K562 (cell line): Measurements from ENCODE around the gene SPHK1. TPM values are rescaled to one million over a fixed set of nuclear protein-coding genes. Genes with fewer than 3 reads are reported as not detected.

Experiments used
- BCOR ChIP-seq: fragments of 450-650 bp; IDR thresholded peaks from 2 replicates; pipeline ENCODE4 v1.6.1; 2016
- BRD9 ChIP-seq: fragments of 450-650 bp; IDR thresholded peaks from 2 replicates; pipeline ENCODE4 v1.6.1; 2018; ENCODE audit warnings: low read depth; ENCODE audit not compliant: partially characterized antibody
- C11orf30 ChIP-seq: fragments of 450-650 bp; IDR thresholded peaks from 2 replicates; pipeline ENCODE4 v1.6.1; 2016; ENCODE audit warnings: low read depth, mild to moderate bottlenecking
- CHD2 ChIP-seq: IDR thresholded peaks from 2 replicates; pipeline ENCODE4 v1.6.1; 2011; ENCODE audit warnings: low read depth, low read length
- E2F3 ChIP-seq: fragments of 250-450 bp; sonication (Bioruptor Pico); IDR thresholded peaks from 2 replicates; pipeline ENCODE4 v1.4.0; 2020; ENCODE audit warnings: mild to moderate bottlenecking
- FOXM1 ChIP-seq, 2 experiments: fragments of 450-650 bp in 1 of 2; sonication (generic) in 1 of 2; formaldehyde crosslinking in 1 of 2; IDR thresholded peaks; 2 replicates each; pipeline versions ENCODE4 v1.6.1 to v1.9.0; 2017 to 2022; ENCODE audit warnings: low read depth in 2 of 2, mild to moderate bottlenecking in 2 of 2, missing genetic modification reagents in 1 of 2, moderate library complexity in 1 of 2
- KLF1 ChIP-seq: fragments of 450-650 bp; IDR thresholded peaks from 2 replicates; pipeline ENCODE4 v1.6.1; 2016; ENCODE audit warnings: missing genetic modification characterization, missing compliant biosample characterization
- MTA1 ChIP-seq: fragments of 450-650 bp; IDR thresholded peaks from 2 replicates; pipeline ENCODE4 v1.6.1; 2017; ENCODE audit warnings: borderline replicate concordance
- NCOA6 ChIP-seq: fragments of 450-650 bp; IDR thresholded peaks from 2 replicates; pipeline ENCODE4 v1.6.1; 2017; ENCODE audit warnings: mild to moderate bottlenecking
- NONO ChIP-seq, 2 experiments: fragments of 200-400 bp in 1 of 2; fragments of 450-650 bp in 1 of 2; formaldehyde crosslinking in 1 of 2; IDR thresholded peaks; 2 replicates each; pipeline ENCODE4 v1.6.1; 2017; ENCODE audit warnings: low read depth in 2 of 2, mild to moderate bottlenecking in 2 of 2, moderate library complexity in 2 of 2, low read length in 1 of 2
- NR1H2 ChIP-seq: sonication (generic); formaldehyde crosslinking; IDR thresholded peaks from 2 replicates; pipeline ENCODE4 v1.4.0; 2020; ENCODE audit warnings: mild to moderate bottlenecking, missing genetic modification reagents
- PHF20 ChIP-seq: fragments of 450-650 bp; IDR thresholded peaks from 2 replicates; pipeline ENCODE4 v1.6.1; 2018; ENCODE audit not compliant: partially characterized antibody
- PRMT5 ChIP-seq: sonication (generic); formaldehyde crosslinking; IDR thresholded peaks from 2 replicates; pipeline ENCODE4 v1.5.0; 2020; ENCODE audit warnings: missing genetic modification reagents
- PTBP1 ChIP-seq: fragments of 200-400 bp; formaldehyde crosslinking; IDR thresholded peaks from 2 replicates; pipeline ENCODE4 v1.6.1; 2017; ENCODE audit warnings: low read depth, low read length
- RAD51 ChIP-seq: fragments of 450-650 bp; IDR thresholded peaks from 2 replicates; pipeline ENCODE4 v1.7.1; 2016; ENCODE audit warnings: low read depth, mild to moderate bottlenecking, borderline replicate concordance
- SMARCA4 ChIP-seq: fragments of 450-650 bp; IDR thresholded peaks from 2 replicates; pipeline ENCODE4 v1.6.1; 2016
- ZC3H11A ChIP-seq: IDR thresholded peaks from 2 replicates; pipeline ENCODE4 v1.6.1; 2012; ENCODE audit warnings: low read depth, low read length, improper control_type of control experiment
- ZNF431 ChIP-seq: sonication (generic); formaldehyde crosslinking; IDR thresholded peaks from 2 replicates; pipeline ENCODE4 v1.8.0; 2022; ENCODE audit warnings: mild to moderate bottlenecking, missing genetic modification reagents
- ZNF644 ChIP-seq: fragments of 200-800 bp; sonication (Bioruptor generic); IDR thresholded peaks from 2 replicates; pipeline ENCODE4 v1.6.1; 2016; ENCODE audit warnings: low read depth, missing genetic modification characterization, missing compliant biosample characterization
- polyA plus RNA-seq, 8 experiments: library from polyadenylated mRNA; depleted of rRNA in 4 of 8; stranded (reverse) in 5 of 8; unstranded in 3 of 8; fragments of >200 nt; fragmentation: Nextera tagmentation in 2 of 8; fragmentation: Illumina TruSeq in 1 of 8; extraction: Ambion mirVana in 2 of 8; extraction: Trizol in 1 of 8; gene quantifications; 2 replicates each; pipeline versions ENCODE4 v1.2.1 to v1.2.3, GENCODE V29; 2011 to 2014; ENCODE audit warnings: inconsistent platforms in 1 of 8, missing spikeins in 1 of 8
- total RNA-seq, 7 experiments: library from RNA; depleted of rRNA in 6 of 7; stranded (reverse); fragments of >200 nt in 6 of 7; fragmentation: Illumina TruSeq in 2 of 7; extraction: Trizol in 2 of 7; gene quantifications; 2 replicates each; pipeline versions ENCODE4 v1.2.1 to v1.2.3, GENCODE V29; 2011 to 2021; ENCODE audit warnings: low replicate concordance in 1 of 7
- TF ChIP-seq, protein P1 (sequence below), 2 experiments: fragments of 150-350 bp in 1 of 2; IDR thresholded peaks; 2 replicates each; pipeline ENCODE4 v1.6.1; 2012 to 2016; ENCODE audit warnings: low read depth in 2 of 2, low read length in 2 of 2, mild to moderate bottlenecking in 1 of 2, moderate library complexity in 1 of 2
- TF ChIP-seq, protein P2 (sequence below): sonication (generic); formaldehyde crosslinking; IDR thresholded peaks from 2 replicates; pipeline ENCODE4 v1.8.0; 2022; ENCODE audit warnings: missing genetic modification reagents, mild to moderate bottlenecking, borderline replicate concordance
- TF ChIP-seq, protein P3 (sequence below): sonication (generic); formaldehyde crosslinking; IDR thresholded peaks from 2 replicates; pipeline ENCODE4 v1.8.0; 2022; ENCODE audit warnings: mild to moderate bottlenecking, missing genetic modification reagents

Gene SPHK1
- total and polyA plus RNA-seq, 9 of the 15 experiments (the other 6 are each of a cell fraction or from before 2014, with no cell fraction given): 0.21 to 60.3 (median 14.5) TPM

DNA sequence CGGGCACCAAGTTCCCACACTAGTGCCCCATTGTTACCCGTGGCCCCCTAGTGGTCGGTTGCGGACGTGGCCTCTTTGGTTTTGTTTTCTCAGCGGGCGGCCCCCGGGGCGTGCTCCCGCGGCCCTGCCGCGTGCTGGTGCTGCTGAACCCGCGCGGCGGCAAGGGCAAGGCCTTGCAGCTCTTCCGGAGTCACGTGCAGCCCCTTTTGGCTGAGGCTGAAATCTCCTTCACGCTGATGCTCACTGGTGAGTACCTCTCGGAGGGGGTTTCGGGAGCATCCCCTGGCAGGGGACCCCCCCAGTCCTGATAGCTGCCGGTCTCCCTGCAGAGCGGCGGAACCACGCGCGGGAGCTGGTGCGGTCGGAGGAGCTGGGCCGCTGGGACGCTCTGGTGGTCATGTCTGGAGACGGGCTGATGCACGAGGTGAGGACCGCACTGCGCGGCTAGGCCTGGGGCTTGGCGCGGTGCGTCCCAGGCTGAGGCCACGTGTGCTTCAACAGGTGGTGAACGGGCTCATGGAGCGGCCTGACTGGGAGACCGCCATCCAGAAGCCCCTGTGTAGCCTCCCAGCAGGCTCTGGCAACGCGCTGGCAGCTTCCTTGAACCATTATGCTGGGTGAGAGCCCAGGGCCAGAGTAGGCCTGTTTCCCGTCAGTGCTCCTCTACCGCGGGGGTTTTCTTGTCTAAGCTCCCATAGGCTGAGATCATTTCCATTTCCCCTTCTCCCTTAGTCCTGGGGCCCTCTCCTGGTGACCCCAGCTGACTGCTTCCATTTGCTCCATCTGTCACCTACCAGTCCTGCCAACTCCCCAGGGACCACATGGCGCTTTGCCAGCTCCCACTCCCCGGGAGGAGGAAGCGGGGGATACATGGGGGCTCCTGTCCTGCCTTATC is 1.7 kb downstream of the SPHK1 start (continued):
- TF ChIP-seq, protein P1, sequence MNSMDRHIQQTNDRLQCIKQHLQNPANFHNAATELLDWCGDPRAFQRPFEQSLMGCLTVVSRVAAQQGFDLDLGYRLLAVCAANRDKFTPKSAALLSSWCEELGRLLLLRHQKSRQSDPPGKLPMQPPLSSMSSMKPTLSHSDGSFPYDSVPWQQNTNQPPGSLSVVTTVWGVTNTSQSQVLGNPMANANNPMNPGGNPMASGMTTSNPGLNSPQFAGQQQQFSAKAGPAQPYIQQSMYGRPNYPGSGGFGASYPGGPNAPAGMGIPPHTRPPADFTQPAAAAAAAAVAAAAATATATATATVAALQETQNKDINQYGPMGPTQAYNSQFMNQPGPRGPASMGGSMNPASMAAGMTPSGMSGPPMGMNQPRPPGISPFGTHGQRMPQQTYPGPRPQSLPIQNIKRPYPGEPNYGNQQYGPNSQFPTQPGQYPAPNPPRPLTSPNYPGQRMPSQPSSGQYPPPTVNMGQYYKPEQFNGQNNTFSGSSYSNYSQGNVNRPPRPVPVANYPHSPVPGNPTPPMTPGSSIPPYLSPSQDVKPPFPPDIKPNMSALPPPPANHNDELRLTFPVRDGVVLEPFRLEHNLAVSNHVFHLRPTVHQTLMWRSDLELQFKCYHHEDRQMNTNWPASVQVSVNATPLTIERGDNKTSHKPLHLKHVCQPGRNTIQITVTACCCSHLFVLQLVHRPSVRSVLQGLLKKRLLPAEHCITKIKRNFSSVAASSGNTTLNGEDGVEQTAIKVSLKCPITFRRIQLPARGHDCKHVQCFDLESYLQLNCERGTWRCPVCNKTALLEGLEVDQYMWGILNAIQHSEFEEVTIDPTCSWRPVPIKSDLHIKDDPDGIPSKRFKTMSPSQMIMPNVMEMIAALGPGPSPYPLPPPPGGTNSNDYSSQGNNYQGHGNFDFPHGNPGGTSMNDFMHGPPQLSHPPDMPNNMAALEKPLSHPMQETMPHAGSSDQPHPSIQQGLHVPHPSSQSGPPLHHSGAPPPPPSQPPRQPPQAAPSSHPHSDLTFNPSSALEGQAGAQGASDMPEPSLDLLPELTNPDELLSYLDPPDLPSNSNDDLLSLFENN (IDR thresholded peaks at IDR 0.05; ENCODE audit: low read depth in 2 of 2, low read length in 2 of 2): no peak
- TF ChIP-seq ZNF431: peak; percentile 87
- TF ChIP-seq RAD51: peak; percentile 73; the same call in 1 of the 2 replicates
- 0 out of 2 replicates have a peak, but pooled peaks have one; percentile 49 for TF ChIP-seq PTBP1
- TF ChIP-seq PRMT5 (CRISPR knock-in tag): peak; percentile 85; the same call in 1 of the 2 replicates
- TF ChIP-seq E2F3 (CRISPR knock-in tag): peak; percentile 80; the same call in 1 of the 2 replicates
- TF ChIP-seq NCOA6: no peak
- TF ChIP-seq, protein P2, sequence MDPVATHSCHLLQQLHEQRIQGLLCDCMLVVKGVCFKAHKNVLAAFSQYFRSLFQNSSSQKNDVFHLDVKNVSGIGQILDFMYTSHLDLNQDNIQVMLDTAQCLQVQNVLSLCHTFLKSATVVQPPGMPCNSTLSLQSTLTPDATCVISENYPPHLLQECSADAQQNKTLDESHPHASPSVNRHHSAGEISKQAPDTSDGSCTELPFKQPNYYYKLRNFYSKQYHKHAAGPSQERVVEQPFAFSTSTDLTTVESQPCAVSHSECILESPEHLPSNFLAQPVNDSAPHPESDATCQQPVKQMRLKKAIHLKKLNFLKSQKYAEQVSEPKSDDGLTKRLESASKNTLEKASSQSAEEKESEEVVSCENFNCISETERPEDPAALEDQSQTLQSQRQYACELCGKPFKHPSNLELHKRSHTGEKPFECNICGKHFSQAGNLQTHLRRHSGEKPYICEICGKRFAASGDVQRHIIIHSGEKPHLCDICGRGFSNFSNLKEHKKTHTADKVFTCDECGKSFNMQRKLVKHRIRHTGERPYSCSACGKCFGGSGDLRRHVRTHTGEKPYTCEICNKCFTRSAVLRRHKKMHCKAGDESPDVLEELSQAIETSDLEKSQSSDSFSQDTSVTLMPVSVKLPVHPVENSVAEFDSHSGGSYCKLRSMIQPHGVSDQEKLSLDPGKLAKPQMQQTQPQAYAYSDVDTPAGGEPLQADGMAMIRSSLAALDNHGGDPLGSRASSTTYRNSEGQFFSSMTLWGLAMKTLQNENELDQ (CRISPR knock-in tag): peak; percentile 98
- peak; percentile 69 for TF ChIP-seq BRD9
- TF ChIP-seq, protein P3, sequence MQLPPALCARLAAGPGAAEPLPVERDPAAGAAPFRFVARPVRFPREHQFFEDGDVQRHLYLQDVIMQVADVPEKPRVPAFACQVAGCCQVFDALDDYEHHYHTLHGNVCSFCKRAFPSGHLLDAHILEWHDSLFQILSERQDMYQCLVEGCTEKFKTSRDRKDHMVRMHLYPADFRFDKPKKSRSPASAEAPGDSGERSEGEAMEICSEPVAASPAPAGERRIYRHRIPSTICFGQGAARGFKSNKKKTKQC (CRISPR knock-in tag): peak; percentile 96
- no peak for TF ChIP-seq ZC3H11A
- TF ChIP-seq MTA1: 0 out of 2 replicates have a peak, but pooled peaks have one; percentile 34
- no peak for TF ChIP-seq C11orf30
- peak; percentile 92; the same call in 1 of the 2 replicates for TF ChIP-seq NR1H2 (CRISPR knock-in tag)
- no peak for TF ChIP-seq SMARCA4
- peak; percentile 24 for TF ChIP-seq PHF20
- no peak; a peak in 1 of 4 replicates for TF ChIP-seq NONO (IDR thresholded peaks at IDR 0.05; ENCODE audit: low read depth in 2 of 2, low read length in 1 of 2)
- TF ChIP-seq FOXM1 (IDR thresholded peaks at IDR 0.05; ENCODE audit: low read depth): no peak
- TF ChIP-seq FOXM1 (CRISPR knock-in tag; IDR thresholded peaks at IDR 0.05; ENCODE audit: low read depth): peak; percentile 87
- TF ChIP-seq KLF1 (tag): 0 out of 2 replicates have a peak, but pooled peaks have one; percentile 41
- TF ChIP-seq BCOR: 0 out of 2 replicates have a peak, but pooled peaks have one; percentile 6
- TF ChIP-seq ZNF644 (tag): no peak
- TF ChIP-seq CHD2: no peak
